Measurements from ENCODE around the gene CXXC5.

Gene CXXC5

DNA sequence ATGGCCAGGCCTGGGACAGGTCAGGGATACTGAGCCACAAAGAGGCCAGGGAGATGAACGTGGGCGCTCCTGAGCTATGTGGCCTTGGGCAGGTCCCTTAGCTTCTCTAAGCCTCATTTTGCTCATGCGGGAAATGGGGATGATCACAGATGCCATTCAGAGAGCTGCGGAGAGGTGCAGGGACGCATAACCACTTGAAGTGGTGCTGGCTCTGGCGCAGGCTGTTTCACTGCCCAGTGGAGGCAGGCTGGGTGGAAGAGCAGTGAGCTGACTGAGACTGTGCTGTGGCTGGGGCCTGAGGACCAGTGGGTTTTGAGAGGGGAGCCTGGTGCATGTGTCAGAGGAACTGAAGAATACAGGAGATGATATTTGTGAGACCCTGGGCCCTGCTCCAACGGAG, 18.4 kb downstream of the CXXC5 start:
- no peak for DNase-seq (ENCODE audit: low read depth)

DNA sequence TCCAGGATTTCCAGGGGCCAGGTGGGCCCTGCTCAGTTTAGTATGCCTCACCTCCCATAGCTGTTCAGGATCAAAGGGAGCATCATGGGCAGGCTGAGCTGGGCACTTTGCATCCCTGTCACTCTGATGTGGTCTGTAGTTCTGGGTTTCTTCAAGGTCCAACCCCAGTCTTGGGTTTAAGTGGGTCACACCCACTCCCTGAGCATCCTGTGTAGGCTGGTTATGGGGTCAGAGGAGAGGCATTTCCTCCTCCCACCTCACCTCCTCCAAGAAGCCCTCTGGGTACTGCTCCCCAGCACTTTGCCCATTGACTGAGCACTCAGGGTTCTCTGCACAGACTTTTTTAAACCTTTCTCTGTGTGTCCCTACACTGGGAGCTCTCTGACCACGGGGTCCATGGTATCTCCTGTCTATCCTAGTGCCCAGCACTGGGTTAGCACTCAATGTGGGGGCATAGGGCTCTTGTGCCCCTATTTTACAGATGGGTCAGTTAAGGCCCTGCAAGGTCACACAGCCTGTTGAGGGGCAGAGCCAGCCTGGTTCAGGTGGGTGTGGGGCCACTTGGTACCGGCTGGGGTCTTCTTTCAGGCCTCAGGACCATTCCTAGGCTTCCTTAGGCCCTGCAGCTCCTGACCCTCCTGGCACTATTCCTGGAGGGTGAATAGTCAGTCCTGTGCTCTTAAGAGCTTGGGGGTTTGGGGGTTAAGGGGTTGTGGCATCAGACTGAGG, 19.0 kb downstream of the CXXC5 start:
- no peak for DNase-seq (ENCODE audit: low read depth)

DNA sequence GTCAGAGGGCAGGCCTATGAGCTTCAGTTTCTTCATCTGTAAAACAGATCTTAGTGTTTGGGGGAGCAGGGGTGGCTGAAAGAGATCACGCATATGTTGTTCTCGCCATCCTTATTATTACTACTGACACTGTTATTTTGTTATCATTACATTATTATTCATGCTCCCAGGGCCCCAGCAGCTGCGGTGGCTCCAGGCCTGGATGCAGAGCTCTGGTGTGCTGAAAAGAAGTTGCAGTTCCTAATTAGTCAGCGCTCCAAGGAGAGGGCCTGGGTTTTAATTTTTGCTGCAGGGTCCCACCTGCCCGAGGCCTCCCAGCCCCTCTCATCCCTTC, 19.5 kb downstream of the CXXC5 start:
- DNase-seq (ENCODE audit: low read depth) = no peak

DNA sequence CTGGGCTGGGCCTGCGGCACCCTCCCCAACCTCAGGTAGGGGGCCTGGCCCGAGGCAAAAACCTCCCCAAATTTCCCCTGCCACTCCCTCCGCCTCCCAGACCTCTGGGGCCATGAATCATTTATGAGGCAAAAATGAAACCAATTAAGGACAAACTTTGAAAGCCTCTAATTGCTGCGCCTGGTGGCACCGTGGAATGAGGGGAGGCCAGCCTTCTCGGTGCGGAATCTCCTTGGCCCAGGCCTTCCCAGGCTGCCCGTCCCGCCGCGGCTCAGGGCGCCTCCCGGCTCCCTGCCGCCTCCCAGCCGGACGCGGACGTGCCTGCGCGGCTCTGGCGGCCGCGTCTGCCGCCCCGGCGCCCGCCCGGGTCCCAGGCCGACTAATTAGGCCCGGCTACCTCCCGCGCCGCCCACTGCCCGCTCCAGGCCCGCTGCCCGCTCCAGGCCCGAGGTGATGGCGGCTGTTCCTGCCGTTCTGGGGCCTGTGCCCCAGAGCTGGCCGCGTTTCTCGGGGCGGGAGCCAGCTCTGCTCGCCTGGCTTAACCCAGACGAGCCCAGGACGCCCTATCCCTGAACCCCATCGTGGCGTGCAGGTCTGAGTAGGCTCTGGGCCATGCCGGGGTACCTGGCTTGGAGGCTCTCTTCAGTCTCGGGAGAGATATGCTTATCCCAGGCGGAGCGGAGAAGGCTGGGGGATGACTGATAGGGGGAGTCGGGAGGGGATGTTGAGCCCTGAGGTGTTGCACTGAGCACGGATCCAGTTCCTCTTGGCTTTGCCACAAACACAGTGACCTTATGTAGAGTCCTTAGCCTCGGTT, 20.1 kb downstream of the CXXC5 start:
- peak; percentile 28 for DNase-seq (ENCODE audit: low read depth)

DNA sequence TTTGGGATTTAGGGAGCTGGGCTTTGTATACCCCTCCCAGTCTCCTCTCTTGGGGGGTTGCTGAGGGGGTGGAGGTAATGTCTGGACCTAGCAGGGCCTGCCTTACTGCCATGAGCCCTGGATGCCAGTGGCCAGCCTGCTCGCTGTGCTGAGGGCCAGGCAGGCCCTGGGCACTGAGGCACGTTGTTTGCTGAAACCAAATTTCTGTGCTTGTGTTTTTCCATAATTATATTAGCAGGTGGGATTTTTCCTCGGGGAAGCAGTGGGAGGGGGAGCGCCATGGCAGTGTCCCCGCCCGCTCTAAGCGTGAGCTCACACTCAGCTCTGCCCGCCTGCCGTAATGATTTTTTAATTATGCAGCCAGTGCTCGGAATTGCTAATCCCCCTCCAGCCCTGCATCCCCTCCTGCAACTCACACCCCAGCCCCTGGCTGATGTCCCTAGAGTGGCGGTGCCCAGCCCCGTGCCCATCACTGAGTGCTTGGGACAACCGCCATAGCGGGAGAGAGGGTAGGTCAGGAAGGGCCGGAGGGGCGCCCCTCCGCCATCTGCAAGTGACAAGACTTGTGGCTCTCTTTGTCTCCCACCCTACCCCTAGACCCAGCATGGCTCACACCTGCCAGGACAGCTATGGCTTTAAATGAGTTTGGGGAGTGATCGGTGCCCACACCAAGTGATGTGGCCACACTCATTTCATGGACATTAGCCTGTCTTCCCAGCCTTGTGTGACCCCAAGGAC, 20.9 kb downstream of the CXXC5 start:
- DNase-seq (ENCODE audit: low read depth) = no peak

DNA sequence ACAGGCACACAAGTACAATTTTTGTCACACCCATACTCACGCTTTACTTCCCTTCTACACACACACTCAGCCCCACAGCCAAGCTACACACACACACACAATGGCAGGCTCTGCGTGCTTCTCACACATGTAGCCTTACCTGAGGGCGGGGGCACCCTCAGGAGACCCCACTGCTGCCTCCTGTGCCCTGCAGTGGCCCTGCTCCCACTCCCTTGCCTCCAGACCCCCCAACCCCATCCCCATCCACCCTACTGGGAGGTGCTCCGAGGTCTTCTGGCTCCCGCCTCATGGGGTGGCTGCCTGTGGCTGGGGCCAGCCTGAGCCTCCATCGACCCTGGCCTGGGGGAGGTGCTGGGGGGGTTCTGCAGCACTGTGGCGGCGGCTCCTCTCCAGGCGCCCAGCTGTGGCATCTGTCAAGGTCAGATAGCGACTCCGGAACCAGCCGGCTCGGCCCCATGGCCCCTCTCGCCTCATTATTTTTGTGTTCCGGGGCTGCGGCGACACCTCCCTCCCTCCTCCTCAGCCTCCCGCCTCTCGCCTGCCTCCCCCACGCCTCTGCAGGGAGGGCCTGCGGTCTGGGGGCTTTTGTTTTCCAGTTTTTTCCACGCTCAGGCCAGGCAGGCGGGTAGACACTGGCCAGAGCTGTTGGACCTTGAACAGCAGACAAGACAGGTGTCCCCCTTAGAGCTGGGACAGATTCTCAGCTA, 21.7 kb downstream of the CXXC5 start:
- DNase-seq (ENCODE audit: low read depth) = no peak

DNA sequence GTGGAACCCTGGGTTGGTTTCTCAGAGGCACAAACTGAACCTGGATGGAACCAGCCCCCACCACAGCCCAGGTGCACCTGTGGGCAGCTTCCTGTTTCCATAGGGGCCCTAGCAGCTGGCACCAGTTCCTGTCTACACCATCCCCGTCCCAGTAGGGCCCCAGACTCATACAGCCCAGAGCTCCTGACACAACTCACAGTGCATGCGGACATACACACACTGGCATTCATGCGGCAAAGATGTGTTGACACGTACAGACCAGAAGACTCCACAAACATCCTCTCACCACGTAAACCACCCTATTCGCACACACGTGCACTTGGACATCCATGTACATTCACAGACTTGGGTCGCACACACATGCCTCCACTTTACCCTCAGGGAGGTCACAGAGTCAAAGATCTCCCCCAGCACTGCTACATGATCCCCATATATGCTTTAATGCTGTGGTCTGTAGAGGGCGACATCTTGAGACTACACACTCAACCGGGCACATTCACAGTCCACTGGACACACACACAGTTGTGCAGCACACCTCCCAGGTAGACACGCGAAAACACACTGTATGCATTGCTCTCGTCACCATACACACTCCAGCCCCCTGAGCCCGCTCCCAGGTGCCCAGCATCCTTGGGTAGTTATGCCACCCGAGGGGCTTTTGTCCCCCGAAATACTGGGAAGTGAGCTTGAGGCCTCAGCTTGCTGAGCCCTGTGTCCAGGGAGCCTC, 22.4 kb downstream of the CXXC5 start:
- no peak for DNase-seq (ENCODE audit: low read depth)

DNA sequence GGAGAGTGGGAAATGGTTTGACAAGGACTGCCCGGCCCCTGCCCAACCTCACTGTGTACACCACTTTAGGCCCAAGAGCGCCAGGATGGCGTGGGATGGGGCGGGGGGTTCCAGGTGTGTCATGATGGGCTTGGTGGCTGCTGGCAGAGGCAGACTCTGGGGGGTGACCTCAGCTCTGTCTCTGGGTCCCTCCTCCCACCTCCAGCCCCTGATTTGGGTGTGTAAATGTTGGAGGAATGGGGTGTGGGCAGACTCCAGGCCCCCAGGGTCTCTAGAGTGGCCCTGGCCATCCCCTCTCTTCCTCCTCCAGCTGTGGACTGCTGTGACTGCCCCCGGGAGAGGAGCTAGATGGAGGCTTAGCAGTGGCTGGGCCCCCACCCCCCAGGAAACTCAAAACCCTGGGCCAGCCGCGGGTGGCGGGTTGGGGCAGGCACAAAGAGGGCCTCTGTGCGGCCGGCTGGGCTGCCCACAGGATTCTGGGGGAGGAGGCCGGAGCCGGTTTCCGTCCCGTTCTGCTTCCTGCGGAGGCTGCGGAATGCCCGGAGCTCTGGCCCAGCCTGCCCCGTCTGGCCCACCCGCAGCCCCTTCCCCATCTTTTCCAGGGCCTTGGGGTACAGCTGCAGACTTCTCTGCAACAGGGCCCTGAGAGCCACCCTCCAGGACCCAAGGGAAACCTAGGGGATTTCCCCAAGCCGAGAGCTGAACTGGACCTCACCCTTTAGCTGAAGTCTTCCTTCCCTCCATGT, 23.1 kb downstream of the CXXC5 start:
- DNase-seq (ENCODE audit: low read depth) = no peak

DNA sequence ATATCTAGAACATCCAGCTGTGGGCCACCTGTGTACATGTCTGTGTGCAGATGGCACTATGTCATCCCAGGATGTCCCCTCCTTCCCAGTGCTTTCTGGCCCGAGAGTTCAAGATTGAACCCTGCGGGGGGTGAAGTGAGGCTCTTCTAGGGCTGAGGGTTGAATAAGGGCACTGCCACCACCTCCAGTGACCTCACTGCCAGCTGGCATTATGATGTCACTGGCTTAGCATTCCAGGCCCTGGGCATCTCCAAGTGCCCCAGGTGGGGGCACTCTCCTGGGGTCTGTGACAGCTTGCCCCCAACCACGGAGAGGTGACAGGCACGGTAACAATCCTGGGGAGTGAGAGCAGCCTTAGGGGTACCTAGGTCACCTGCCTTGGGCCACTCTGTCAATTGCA, 27.1 kb downstream of the CXXC5 start:
- no peak for DNase-seq (ENCODE audit: low read depth)

DNA sequence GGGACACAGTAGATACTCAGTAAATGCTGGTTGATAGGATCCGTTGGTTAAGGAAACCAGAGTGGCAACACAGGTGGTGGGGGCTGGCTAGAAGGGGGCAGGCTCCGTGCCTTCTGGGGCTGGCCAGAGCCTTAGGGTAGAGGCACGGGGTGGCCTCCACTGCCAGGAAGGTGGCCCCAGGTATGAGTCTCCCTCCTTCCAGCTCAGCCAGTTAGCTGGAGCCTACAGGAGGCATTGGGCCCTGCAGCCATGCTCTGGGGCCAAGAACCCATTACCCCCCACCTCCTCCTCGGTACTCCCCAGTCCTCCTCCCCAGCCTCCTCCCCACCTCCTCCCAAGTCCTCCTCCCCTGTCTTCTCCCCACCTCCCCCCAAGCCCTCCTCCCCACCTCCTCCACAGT, 27.7 kb downstream of the CXXC5 start:
- DNase-seq (ENCODE audit: low read depth) = no peak

DNA sequence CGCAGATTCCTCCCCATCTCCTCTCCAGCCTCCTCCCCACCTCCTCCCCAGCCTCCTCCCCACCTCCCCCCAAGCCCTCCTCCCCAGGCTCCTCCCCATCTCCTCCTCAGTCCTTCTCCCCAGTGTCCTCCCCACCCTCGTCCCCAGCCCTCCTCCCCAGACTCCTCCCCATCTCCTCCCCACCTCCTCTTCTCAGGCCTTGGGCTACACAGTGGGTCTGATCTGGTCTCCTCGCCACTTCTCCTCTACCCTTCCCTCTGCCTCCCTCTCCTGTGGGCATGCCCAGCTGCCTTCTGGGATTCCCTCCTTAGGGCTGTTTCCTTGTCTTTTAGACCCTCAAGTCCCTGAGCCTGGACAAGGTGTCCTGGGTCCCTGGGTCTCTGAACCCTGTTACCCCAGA, 28.3 kb downstream of the CXXC5 start:
- DNase-seq (ENCODE audit: low read depth) = no peak

DNA sequence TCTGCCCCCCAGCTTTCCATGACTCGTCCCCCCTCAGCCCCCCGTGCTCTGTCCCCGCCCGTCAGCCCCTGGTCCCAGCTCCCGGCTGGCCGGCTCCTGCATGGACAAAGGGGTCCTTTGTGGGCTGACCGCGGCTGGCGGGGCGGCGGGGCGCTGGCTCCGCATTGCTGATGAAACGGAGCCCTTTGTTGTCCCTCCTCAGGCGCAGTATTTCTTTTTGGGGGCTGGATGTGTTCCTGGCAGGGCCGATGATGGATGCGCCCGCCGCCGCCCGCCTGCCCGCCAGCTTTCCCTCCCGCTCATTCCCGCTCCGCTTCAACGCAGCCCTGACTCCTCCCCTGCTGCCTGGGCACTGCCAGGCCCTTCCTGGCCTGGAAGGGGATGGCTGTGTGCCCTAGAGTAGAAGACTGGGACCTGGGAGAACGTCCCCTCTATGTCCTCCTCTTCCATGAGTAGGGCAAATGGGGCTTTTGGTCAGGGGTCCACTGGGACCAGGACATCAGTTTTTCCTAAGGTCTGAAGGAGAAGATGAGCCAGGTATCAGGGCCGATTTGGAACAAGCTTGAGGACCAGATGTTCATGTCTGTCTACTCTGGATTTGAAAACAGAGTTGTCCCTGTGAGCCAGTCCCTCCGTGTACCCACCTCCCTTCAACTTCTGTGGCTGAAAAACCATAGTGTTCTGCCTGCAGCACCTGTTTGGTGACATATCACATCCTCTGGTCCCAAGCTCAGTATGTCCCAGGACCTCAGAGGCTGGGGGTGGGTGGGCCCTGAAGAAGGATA, 29.0 kb downstream of the CXXC5 start:
- DNase-seq (ENCODE audit: low read depth) = no peak

DNA sequence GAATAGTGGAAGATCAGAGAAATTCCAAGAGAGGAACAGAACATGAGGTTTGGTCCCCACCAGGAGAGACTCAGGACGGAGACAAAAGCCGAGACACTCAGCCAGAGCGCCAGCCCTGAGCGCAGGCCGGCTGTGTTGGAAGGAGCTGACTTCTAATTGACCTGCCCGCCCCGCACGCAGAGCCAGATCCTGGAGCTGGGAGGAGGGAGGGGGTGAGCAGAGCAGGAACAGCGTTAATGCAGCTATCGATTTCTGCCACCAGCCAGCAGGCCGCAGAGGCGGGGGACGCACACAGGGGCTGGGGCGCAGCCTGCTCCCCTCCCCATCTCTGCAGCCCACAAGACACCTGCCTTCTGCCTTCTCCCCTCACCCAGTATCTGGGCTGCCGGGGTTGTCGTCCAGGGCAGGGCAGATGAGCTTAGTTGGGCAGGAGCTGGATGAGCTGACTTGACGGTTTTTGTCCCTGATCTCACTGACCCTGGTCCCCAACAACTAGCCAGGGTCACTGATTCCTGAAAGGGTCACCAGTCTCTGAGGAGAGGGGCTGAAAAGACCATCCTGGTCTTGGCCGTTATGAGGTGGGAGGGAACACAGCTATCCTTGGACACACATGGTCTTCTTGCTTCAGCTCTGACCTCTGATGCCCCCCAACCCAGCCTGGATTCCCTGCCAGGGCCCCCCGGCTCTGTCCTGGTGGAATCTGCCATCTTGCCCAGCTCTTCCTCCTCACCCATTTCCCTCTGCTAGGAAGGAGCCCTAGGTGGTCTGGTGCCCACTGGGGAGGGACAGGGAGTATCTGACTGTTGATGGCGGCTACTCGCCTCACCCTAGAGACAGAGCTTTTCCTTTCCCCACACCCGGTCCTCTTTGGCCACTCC, 29.8 kb downstream of the CXXC5 start:
- DNase-seq (ENCODE audit: low read depth) = no peak

DNA sequence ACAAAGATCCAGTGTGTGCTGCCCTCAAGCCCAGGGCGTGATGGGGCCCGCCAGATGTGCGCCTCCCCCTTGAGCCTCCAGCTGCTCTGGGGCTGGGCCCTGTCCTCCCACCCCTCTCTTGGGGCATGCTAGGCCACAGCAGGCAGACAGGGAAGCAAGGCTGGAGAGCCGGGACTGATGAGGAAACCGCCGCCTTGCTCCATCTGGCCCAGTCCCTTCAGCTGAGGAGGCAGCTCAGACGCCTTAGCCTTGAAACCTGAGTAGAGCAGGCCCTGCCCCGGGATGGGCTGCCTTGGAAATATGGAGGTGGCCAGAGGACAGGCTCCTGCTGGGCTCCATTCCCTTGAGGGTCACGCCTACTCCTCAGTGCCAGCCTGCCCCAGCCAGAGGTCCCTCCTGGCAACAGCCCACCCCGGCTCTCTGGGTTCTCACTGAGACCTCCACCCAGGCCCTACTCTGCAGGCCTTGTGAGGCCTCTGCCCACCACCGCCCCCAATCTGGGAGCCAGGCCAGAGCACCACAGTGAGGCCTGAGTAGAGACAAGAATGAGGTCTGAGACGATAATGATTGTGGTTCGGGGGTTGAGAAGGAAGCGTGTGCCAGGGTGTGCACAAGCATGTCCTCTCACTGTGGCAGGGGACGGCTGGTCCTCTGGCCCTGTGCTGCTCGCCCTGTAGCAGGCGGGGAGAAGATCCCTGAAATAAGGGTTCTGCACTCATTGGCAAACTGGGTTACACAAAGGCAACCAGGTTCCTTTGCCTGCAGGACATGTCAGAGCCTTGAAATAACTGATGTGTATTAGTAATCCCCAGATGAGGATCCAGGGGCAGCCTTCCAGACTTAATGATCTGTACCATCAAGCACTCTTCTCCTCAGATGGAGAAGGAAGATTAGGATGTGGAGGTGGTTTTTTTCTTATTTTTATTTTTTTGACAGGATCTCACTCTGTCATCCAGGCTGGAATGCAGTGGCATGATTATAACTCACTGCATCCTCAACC, 30.9 kb downstream of the CXXC5 start:
- no peak for DNase-seq (ENCODE audit: low read depth)

DNA sequence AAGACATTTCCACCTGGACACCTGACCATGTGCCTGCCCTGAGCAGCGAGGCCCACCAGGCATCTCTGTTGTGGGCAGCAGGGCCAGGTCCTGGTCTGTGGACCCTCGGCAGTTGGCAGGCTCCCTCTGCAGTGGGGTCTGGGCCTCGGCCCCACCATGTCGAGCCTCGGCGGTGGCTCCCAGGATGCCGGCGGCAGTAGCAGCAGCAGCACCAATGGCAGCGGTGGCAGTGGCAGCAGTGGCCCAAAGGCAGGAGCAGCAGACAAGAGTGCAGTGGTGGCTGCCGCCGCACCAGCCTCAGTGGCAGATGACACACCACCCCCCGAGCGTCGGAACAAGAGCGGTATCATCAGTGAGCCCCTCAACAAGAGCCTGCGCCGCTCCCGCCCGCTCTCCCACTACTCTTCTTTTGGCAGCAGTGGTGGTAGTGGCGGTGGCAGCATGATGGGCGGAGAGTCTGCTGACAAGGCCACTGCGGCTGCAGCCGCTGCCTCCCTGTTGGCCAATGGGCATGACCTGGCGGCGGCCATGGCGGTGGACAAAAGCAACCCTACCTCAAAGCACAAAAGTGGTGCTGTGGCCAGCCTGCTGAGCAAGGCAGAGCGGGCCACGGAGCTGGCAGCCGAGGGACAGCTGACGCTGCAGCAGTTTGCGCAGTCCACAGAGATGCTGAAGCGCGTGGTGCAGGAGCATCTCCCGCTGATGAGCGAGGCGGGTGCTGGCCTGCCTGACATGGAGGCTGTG, 32.4 kb downstream of the CXXC5 start:
- DNase-seq (ENCODE audit: low read depth) = no peak

DNA sequence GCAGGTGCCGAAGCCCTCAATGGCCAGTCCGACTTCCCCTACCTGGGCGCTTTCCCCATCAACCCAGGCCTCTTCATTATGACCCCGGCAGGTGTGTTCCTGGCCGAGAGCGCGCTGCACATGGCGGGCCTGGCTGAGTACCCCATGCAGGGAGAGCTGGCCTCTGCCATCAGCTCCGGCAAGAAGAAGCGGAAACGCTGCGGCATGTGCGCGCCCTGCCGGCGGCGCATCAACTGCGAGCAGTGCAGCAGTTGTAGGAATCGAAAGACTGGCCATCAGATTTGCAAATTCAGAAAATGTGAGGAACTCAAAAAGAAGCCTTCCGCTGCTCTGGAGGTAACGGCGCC, 32.9 kb downstream of the CXXC5 start:
- no peak for DNase-seq (ENCODE audit: low read depth)

DNA sequence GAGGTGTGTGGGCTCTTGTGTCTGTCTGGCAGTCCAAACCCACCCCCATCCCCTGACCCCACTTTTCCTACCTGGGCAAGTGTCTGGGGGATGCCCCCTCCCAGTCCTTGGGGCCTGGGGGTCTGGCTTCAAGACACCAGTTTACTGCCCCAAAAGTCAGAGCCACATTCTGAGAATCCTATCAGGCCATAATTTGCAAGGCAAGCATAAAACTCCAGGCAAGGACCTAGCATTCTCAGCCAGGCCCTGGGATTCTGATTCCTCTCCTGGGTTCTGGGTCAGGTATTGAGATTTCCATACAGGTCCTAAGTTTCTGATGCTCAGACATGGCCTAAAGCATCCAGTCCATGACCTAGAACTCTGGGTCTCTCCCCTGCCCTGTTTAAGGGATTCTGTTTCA, 33.3 kb downstream of the CXXC5 start:
- DNase-seq (ENCODE audit: low read depth) = no peak
